Skin of body (tissue), 2 donors: ENCODE results near the gene GPR153. TPM values are rescaled to one million over a fixed set of nuclear protein-coding genes. Genes with fewer than 3 reads are reported as not detected.

Source experiments
- DNase-seq: peaks from one replicate; lab custom pipeline; 2025; lab: John Stamatoyannopoulos, UW
- total RNA-seq: library from RNA; depleted of rRNA; stranded (reverse); fragments of >200 nt; gene quantifications from one replicate; pipeline ENCODE4 v1.2.3, GENCODE V29; 2014

Gene GPR153
- total RNA-seq, 1 donor from 2014 or later, result 17.4 TPM

DNA sequence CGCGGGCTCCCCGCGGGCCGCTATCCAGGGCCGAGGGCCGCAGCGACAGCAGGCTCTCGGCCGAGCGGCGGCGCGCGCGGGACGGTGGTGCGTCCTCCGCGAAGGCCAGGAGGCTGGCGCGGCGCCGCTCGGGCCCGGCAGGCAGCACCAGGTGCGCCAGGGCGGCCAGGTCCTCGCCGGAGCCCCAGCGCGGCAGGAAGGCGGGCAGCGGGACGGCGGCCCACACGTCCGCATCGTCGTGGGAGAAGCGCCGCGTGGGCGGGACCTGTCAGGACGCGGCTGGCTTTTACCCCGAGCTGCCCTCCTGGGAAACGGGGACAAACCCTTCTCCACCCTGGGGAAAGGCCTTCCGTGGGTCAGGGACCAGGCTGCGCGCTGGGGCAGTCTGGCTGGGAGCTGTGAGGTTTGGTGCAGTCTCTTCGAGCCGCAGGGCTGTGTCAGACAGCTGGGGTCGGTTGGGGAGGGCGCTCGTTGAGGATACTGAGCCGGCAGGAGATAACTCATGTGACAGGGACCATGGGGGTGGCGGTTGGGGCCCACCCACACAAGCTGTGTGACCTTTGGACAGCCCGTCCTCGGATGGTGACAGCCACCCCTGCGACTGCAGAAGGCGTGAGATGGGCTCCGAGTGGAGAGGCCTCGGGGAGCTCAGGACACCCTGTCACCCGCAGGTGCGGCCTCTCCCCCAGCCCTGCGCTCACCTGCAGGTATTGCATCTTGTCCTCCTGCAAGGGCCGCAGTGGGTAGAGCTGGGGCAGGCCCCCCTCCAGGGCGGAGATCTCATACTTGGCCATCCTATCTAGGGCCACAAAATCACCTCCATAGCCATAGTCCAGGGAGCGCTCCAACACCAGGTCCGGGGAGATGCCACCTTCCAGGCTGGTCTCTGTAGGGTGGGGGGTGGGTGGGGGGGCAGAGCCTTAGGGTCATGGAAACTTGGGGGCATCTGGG is 10.9 kb downstream of the GPR153 start:
- no peak for DNase-seq

DNA sequence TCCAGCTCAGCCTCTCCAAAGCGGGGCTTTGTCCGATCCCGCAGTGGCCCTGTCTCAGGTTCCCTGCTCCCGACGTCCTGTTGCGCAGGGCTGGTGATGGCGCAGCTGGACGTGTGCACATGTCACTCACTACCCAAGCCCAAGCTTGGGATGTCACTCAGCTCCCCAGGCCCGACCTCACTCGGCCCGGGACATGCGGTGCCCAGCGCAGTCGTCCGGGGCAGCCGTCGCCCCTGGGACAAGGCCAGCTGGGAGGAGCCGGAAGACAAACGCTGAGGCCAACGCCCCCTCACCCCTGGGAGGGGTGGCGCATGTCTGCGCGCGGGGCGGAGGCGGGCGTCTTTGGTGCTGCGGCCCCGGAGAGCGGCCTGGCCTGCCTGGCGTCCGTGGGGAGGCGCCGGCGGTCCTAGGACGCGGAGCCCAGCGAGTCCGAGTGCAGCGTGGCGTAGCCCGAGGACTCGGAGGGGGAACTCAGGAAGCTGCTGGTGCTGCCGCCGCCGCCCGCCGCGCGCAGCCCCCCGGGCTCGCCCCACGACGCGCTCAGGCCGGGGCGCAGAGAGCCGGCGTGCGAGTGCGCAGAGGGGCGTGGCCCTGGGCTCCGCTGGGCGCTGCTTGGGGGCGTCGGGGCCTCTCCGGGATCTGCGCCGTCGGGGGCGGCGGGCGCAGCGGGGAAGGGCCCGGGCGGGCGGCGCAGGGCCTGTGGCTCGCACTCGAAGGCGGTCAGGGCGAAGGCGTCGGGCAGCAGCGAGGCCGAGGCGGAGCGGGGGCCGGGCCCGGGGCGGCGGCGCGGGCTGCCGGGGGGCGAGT is 11.8 kb downstream of the GPR153 start:
- no peak for DNase-seq

DNA sequence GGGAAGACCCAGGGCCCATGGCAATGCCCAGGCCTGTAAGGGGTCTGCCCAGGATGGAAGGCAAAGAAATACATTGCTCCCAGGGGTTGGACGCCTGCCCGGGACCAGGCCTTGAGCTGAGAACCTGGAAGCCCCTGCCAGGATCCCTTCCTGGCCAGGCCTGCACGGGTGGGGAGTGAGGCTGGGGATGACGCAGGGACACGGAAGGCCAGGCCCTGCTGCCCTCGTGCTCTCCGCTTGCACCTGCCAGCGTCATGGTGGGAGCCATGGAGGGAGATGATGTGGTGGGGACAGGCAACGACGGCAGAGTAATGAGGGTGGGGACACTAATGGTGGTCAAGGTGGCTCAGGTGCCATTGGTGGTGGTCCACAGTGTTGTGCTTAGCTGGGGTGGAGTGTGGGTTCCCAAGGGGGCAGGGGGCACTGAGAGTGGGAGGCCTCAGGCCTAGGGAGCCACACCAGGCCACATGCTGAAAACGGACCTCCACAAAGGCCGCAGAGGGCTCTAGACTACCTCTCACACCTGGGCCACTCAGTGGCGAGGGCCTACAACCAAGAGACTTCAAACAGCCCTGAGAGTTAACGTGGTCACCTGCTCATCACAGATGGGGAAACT is 12.6 kb downstream of the GPR153 start:
- no peak for DNase-seq

DNA sequence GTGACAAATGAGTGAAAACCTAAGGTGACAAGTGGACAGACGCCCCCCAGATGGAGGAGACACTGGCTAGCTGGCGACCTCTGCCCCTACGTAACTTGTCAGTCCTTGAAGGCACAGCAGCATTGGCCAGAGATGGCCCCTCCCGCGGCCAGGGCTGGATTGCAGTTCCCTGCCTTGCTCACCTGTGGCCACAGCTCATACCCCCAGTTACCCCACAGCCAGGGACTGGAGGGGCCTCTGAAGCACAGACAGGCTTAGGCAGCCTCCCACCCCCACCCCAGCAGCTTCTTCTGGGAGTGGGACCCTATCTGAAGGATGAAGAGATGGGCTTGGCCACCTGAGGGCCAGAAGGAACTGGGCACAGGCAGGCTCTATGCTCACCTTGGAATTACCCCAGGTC is 13.2 kb downstream of the GPR153 start:
- no peak for DNase-seq

DNA sequence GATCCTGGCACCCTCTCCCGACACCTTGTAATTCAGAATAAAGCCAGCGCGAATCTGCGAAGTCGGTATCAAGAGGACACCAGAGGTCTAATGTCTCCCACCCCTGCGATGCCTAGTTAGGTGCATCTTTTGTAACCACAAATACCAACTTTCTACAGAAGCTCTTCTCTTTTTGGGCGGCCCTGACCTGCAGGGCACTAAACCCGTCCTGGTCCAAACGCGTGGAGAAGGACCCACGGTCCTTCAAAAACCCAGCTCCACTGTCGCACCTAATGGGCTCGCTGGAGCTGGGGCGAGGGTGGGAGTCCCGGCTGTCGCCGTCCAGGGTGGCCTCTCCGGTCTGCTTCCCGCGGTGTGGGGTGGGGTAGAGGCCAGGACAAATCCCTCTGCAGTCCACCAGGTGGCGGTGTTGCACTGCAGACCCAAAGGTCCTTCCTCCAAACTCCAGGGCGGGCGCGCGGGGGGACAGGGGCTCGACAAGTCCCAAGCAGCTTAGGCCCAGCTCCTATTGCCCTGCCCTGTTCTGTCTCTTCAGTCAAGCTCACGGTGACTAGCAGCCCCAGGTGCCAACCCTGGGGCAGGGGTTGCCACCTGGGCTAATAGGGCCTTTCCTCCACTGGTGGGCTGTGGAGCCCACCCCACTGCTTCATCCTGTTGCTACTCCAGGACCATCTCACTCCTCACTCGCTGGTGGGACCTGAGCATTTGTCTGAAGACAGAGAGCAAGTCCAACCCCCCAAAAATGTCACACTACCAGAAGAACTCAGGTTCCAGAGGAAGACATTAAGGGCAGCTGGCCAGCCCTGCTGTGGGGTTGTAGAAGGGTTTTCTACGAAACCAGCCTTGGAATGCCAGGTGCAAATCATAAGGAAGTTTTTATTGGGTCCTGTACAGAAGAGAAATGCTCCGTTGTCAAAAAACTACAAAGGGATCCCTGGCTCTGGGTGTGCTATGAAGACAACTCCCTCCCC is 14.1 kb downstream of the GPR153 start:
- DNase-seq, result peak; percentile 70

DNA sequence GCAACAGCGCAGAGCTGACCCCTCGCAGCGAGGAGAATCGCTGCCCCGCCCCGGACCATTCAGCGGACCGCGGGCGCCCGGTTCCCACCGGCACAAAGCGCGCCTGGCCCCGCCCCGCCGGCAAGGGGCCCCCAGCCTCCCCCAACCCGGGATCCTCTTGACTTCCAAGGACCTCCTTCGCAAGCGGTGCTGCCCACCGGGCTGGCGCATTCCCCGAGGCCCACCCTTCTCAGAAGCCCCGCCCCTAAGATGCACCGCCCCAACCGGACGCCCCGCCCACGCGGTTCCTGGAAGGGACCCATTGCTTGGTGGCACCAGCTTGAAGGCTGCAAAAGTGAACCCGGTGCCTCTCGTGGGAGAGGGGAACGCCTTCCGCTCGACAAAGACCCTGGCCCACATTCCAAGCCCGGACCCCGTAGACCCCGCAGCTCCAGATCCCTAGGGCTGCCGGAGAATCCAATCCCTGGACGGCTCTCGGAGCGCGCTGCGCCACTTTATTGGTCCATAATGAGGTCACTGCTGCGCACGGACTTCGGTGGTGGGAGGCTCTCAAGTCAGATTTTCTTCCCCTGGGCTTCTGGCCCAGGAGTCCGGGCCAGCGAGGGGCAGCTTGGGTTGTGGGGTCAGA is 14.9 kb downstream of the GPR153 start:
- no peak for DNase-seq

DNA sequence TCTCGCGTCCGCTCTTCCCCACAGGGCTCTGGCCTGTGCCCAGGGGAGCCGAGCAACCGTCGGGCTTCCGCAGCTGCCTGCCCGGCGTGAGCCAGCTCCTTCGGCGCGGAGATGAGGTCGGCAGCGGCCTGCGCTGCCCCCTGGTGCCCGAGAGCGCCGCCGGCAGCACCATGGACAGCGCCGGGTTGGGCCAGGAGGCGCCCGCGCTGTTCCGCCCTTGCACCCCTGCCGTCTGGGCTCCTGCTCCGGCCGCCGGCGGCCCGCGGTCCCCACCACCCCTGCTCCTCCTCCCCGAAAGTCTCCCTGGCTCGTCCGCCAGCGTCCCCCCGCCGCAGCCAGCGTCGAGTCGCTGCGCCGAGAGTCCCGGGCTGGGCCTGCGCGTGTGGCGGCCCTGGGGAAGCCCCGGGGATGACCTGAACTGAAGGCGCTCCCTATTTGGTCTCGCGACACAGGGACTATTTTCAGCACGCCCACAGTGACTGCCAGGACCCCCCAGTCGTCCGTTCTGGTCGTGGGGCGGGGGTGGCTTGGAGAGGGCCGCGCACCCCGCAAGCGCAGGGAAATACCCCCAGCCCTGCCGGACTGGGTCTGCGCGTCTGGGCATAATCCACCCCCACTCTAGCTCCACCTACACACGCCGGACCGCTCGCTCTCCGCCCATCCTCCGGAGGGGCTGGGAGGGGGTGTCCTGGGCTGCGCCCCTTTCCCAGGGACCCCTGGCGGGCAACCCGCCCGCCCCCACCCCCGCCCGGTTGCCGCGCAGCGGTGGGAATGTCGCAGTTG is 15.6 kb downstream of the GPR153 start:
- DNase-seq, result peak; percentile 72

DNA sequence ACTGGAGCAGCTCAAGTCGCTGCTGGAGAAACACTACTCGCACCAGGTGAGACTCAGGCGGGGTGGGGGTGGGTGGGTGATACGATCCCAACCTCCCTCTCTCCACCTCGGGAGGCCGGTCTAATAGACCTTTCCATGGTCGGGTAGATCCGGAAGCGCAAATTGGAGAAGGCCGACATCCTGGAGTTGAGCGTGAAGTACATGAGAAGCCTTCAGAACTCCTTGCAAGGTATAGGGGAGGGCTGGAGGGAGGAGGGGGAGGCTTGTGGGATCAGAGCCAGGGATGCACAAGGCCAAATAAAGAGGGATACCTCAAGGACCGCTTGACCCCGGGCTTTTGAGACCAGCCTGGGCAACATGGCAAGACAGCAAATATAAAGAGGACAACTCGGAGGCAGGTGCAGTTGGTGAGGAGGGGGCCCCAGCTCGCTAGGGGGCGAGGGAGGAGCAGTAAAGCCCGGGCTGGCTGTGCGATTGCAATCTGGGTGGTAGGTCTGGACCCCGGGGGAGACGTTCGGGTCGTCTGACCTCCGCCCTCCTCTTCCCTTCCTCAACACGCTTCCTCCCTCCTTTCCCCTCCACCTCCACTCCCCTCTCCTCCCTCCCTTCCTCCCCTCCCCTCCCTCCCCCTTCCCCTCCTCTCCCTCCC is 16.4 kb downstream of the GPR153 start:
- DNase-seq, result no peak

DNA sequence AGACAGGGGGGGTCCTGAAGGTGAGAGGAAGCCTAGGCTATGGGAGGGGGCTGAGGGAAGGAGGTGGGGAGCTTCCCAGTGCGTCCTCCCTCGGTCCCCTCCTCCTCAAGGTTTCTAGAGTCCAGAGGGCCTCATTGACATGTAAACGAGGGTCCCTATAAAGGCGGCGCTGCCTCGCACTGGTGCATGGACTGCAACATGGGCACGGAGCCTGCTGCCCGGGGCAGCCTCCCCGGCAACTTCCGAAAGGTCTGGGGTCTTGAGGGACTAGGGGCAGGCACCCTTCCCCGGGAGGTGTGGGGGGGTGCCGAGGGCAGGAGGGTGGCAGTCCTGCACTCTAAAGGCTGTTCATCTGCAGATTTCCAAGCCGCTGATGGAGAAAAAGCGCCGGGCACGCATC is 16.9 kb downstream of the GPR153 start, which contains the start of gene HES3:
Gene HES3 (plus strand): TSS at position 187 of the 400 bp plus-strand sequence. CDS start 187 bp downstream, at position 374.
- no peak for DNase-seq

DNA sequence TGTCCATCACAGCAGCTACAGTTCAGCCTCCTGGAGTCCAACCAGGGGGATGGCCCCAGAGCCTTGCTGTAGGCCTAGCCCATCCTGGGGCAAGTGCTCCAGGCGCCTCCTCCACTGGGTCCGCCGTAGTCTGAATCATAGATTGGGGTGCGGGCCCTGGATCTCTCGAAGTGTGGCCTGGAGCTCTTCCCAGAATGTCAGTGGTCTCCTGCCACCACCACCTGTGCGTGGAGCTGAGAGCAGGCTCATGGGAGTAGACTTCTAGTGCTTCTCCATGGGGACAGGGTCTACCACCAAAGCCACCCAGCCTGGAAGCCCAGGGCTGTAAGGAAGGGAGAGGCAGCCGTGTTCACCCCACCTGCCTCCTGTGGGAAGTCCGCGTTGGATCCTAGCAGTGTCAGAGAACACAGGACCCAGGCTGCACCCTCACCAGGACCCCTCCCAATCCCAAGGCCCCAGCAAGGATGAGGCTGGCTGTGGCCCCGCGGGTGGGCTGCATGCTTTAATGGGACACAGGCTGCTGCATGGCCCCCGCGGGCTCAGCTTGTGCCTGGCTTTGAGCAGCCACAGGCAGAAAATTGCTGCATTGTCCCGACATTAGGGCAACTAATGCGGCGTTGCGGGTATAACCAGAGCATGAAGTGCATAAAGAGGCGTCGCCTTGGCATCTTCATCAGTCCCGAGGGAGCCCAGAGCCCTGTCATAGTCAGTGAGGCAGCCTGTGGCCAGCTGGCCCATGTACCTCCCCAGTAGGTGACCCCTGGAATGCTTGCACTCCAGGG is 17.7 kb downstream of the GPR153 start:
- DNase-seq, result no peak

DNA sequence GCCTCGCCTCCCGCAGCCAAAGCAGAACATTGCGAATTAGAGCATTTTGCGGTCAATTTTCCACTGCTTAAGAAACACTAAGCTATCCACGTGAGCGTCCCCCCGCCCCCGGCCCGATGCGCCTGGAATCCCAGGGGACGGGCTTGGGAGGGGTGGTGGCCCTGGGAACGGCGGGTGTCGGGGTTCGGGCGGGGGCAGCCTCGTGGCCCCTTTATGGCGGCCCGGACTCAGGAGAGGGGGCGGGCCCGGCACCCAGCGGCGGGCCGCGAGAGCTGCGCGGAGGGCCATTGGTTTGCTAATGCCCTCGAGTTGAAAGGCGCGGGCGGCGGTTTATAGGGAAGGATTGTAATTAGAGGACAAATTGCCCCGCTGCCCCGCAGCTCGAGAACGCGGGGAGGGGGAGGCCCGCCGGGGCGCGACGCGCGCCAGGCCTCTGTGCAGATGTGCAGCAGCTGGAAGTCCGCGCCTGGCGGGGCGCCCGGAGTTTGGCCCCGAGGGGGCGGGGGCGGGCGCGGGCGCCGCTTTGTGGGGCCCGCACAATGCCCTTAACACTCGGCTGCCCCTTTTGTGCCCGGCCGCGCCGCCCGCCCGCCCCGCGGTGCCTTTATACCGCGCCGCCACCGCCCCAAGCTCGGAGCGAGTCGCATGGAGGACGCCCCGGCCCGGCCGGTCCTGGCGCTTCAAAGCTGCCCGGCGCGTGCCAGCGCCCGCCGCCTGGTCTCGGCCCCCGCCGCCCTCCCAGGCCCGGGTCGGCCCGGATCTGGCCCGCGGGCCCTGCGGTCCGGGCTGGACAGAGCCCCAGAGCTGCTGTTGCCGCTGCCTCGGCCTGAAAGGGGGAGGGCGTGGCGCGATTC is 18.8 kb downstream of the GPR153 start:
- DNase-seq, result no peak

DNA sequence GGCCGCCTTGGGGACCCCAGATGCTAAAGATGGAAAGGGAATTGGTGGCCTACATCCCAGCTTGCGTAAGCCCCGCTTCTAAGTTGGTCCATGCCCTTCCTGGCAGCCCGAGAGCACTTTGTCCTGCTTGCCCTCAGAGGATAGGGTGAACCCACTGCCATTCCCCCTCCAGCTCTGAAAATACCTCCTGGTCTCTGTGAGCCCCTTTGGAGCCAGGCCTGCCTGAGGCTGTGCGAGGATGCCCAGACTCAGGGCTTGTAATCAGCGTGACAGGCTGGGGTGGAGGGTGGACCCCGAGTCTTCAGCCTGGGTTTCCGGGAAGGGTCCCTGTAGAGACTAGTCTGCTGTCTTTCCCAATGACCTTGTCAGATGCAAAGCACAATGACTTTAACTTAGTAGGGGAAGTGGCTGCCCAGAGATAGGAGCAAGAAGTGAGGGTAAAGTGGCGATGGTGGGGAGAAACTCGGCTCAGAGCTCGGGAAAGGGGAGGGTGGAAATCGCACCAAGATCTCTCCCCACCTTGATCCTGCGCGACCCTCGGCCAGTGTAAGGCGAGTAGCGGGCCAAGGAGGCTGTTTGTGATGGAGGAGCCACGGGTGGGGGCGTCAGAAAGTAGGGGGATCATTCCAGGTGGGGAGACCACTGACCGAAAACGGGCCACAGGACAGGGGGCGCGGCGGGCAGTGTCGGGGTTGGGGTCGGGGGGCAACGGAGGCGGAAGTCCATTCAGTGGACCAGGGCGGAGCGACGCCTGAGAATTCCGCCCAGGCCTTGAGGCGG is 19.6 kb downstream of the GPR153 start:
- no peak for DNase-seq

DNA sequence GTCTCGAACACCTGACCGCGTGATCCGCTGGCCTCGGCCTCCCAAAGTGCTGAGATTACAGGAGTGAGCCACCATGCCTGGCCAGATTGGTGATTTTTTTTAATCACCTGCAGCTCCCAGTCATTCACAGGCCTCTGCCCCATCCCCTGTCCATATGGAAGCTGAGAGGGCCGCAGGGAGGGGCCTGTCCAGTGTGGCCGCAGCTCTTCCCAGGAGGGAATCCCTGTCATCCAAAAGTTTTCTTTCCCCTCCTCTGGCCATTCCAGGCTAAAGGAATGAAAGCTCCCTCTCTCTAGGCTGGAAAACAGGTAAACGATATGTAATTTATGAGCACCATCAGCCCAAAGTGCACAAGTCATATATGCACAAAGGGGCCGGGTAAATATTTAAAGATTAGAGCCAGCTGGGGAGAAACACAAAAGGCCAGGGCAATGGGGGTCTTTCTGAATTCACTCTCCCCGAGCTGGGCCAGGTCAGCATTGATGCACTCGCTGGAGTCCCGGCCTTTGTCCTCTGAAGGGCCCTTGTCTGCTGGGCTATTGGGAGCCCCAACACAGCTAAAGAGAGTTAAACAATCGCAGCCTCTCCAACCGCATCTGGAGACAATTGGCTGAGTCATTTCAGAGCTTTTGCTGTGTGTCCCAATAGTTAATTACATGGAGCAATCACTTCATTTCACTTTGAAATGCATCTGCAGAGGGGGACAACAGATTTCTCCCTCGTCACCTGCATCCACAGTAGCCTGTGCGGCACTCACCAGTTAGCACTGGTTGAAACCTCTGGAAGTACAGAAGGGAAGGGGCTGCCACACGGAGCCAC is 20.7 kb downstream of the GPR153 start:
- DNase-seq, result peak; percentile 58

DNA sequence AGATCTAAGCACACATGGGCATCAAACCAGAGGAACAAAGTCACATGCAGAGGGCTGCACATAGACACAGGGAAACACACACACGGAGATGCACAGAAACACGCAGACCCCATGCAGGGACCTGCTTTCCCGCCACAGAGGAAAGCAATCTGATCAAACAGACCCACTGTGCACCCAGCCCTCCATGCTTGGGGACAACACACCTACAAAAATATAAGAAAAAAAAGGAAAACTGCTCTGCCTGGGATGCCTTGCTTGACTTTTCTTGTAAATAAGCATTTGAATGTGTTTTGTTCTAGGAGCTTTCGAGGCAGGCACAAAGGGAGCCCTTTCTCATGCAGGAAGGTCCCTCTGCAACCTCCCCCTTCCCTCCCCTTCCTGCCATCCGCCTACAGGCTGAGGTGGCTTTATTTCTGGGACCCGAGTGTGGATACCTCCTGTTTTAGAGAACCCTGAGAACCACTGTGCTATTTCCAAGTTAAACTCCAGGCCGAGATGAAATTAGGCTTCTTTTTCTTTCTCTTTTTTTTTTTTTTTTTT is 21.6 kb downstream of the GPR153 start:
- DNase-seq, result no peak

DNA sequence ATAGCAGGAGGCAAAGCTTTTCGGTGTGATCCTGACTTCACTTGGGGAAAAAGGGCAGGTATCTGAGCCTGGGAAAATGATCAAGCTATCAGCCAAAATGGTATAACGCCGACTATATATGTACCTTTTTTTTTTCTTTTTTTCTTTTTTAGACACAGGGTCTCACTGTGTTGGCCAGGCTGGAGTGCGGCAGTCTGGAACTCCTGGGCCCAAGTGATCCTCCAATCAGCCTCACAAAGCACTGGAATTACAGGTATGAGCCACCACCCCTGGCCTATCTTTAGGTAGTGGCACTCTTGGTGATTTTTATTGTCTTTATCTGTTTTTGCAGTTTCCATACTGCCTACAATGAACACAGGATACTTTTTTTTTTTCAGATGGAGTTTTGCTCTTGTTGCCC is 23.8 kb downstream of the GPR153 start:
- no peak for DNase-seq
